GM21515 (cell line): ENCODE measurements around the gene RAC2.
A peak's percentile ranks its signal among the peaks of the same experiment; 100 is the strongest.
"Not testable (repeated sequence)": the region's sequence is repeated elsewhere in the genome, so short reads cannot be mapped to it uniquely, and the experiment has no call there.

ENCODE experiments used
- ATAC-seq: cut with Tn5 transposase; IDR thresholded peaks from one replicate; pipeline ENCODE4 v1.9.1; 2021; ENCODE audit not compliant: unreplicated experiment

RAC2 gene

DNA sequence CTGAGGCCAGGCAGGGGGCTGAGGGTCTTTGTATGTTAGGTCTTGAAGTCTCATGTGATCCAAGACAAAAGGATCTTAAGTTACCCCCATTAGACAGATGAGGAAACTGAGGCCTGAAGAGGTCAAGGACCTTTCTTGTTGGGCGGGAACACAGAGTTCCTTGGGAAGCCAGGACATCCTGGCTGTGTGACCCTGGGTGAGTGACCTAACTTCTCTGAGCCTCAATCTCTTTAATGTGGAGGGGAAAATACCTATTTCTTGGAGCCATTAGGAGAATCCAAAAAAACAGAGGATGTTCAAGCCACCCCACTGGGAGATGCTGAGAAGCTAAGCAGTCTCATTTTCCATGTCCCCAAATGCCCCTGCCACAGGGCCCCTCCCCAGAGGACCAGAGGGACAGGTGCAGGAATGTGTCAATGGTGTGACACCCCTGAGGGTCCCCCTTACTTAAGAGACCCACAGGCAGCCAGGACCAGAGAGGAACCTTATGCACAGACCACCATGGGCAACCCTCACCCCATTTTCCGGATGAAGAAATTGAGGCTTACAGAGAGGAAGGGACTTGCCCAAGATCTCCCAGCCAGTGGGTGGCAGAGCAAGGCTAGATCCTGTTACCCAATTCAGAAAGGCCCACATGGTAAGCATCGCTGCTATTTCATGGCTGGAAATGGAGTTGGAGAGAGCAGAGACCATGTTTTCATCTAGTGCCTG, 8.0 kb downstream of the RAC2 start:
- no peak for ATAC-seq

DNA sequence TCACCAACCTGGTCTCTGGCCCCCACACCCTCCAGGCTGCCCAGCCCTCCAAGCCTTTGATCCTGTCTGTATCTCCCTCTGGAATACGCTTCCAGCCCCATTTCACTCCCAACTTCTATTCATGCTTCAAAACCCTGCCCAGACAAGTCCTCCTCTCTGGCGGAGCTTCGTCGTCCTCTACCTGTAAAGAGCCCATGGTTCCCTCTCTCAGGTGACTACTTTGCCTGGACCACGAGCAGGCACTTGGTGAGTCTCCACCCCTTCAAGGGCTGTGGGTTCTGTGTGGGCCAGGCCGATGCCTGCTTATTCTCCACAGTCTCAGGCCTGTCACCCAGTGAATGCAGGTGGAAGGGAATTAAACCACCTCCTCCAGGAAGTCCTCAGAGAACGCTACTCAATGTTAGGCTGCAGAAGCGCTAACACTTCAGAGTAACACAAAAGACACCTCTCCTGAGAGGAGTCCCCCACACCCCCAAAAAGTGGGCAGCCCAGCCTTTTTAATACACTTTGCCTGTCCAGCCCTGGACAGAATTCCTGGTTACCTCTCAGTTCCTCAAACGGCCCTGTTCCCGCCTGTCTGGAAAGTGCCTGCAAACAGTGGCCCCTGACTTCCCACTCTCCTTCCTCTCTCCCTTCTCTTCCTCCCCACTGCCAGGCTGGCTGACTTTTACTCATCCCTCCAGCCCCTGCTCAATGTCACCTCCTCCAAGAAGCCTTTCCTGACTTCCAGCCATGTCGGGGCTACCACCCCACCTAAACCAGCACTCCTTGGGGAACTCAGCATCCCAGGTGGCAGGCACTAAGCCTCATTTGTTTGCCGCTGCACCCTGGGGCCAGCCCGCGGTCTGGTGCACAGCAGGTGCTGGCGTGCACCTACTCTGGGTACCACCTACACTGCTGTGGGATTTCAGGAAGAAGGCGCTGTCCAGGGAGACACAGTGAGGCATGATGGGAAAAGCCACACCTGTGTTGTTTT, 9.0 kb downstream of the RAC2 start:
- ATAC-seq, result no peak

DNA sequence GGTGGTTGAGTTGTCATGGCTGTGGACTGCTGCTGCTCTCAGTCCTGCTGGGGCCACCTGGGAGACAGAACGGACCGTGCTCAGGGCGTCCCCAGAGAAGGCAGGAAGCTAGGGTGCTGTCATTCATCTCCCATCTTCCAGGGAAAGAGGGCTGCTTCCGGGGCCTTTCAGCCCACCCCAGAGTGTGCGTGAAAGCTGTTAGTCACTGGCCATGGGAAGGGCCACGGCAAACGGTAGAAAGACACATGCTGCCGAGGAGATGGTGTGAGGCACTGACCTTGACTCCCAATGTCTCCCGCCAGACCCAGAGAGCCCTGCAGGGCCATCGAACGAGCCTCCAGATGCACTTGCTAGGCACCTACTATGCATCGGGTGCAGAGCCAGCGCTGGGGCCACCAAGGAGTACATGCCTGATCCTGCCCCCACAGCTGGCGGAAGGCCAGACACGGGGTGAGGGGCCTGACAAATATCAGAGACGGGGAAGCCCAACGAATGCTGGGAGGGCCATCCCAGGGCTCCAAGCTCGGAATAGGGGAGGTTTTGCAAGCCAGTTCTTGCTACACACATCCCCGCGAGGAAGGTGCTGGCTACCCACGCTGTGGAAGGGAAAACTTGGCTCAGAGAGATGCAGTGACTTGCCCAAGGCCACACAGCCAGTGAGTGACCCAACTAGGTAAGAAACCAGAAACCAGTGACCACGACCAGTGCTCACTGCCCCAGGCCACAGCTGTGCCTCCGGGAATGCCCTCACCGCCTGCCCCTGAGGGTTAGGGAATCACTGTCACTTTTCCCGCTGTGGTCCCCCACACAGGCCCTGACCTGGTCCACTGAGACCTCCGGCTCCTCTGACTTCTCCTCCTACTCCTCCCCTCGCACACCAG, 10.1 kb downstream of the RAC2 start:
- ATAC-seq, result no peak

DNA sequence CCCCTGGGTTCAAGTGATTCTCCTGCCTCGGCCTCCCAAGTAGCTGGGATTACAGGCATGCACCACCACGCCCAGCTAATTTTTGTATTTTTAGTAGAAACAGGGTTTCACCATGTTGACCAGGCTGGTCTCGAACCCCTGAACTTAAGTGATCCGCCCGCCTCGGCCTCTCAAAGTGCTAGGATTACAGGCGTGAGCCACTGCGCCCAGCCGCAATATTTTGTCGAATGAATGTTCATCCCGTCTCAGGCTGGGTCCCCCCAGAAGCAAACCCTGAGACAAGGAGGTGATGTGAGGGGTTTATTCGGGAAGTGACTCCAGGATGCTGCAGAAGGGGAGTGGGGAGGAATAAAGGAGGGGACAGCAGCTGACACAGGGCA, 10.7 kb downstream of the RAC2 start:
- ATAC-seq, result not testable (repeated sequence)

DNA sequence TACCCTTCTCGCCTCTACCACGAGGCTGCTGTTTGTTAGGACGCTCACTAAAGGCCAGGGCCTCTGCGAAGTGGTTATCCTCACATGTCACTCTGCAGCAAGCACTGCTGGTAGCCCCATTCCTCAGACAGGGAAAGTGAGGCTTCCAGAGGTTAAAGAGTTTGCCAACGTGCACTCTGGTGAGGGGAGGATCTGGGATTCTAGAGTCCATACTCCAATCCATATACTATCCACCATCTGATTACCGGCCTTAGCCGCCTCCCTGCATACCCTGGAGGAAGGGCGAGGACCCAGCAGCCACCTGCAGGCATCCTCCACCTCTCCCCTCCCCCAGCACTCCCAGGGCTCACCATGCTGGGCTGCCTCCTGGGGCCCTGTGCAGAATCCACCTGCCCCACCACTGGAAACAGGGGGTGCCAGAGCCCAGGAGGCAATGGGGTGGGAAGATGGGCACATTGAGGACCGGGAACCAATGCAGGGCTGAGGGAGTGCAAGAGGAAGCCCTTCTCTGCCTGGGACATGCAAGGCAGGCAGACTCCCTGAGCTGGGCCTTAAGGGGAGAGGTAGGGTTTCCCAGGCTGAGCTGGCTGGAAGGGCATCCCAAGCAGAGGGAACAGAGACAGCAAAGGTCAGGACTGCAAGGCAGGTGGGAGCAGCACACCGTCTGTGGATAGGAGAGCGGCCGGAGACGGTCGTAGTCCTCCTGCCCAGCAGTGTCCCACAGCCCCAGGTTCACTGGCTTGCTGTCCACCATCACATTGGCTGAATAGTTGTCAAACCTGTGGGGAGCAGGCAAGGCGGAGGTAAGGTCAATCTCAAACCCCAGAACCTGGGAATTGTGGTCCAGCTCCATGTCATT, 11.7 kb downstream of the RAC2 start:
- no peak for ATAC-seq

DNA sequence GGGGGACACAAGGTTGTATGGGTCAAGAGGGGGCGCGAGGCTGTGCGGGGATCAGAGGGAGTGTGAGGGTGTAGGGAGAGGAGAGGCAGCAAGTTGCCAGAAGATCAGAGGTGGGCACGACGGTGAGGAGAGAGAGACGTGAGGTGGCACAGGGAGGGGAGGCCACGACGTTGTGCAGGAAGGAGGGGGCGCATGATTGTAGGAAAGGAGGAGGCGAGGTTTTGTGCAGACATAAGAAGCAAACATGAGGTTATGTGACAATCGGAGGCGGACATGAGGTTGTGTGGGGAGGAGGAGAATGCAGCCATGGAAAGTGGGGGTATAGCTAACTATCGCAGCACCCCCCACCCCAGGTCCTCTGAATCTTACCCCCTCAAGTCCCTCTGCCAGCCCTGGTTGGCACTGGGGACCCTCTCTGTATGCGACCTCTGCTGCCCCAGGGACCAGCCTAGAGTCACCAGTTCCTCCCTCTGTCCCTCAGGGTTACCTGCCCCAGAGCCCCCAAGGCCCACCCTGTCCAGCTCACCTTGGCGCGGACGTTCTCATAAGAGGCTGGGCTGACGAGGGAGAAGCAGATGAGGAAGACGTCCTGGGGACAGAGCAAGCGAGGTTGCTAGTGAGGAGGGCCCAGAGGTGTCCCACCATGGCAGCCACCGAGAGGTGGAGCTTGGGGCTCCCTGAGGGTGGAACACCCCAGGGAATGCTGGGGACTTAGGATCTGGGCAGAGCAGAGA, 12.5 kb downstream of the RAC2 start:
- no peak for ATAC-seq

DNA sequence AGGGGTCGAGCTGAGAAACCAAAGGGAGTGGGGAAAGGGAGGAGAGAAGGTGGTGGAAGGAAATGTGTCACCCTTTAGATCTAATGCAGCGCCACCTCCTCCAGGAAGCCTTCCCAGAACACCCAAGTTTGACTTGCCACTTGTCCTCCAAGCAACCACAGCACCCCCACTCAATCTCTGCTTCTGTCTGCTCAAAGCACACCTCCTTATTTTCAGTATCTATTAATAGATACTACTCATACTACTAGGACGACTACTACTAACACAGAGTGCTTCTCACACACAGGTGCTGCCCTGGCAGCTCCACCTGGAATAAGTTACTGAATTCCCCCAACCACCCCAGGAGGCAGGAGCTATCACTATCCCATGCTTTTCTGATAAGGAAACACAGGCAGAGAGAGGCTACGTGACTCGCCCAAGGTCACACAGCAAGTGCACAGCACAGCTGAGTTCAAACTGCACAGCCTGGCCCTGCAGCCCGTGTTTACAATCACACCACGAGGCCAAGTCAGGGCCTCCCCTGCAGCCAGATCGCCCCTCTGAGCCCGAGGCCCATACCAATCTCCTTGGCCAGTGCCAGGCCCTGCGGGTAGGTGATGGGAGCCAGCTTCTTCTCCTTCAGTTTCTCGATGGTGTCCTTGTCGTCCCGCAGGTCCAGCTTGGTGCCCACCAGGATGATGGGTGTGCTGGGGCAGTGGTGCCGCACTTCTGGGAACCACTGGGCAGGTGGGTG, 13.2 kb downstream of the RAC2 start:
- peak; percentile 23 for ATAC-seq

DNA sequence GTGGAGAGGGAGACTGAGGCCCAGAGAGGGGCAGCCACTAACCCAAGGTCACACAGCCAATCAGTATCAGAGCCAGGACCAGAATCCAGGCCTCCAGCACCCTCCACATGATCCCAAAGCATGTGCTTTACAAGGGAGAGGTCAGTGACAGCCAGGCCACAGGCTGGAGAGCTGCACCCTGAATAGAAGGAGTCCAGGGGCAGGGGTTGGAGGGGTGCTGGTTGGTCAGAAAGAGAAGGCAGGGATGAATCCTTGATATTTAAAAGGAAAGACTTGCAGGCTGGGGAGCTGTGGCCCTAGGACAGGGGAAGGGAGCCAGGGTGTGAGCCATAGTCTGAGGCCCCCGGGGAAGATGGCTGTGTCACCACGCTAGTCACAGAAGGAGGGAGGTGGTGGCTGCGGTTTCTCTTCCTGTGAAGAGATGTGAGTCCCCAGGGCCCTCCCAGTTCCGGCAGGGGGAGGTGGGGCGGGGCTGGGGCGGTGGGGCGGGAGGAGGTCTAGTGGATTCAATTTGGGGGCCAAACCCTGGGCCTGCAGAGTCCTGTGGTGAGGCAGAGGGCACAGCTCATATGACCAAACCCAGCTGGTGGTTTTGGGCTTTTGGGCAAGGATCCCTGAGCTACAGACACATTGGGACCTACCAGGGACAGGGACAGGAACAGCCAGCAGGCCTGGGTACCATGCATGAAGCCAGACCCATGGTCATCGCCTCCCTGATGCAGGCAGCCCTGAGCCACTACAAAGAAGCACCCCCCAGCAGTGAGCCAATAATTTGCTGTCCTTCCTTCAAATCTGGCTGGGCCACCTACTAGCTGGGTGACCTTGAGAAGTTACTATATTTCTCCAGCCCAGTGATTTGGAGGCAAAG, 14.0 kb downstream of the RAC2 start:
- peak; percentile 45 for ATAC-seq

DNA sequence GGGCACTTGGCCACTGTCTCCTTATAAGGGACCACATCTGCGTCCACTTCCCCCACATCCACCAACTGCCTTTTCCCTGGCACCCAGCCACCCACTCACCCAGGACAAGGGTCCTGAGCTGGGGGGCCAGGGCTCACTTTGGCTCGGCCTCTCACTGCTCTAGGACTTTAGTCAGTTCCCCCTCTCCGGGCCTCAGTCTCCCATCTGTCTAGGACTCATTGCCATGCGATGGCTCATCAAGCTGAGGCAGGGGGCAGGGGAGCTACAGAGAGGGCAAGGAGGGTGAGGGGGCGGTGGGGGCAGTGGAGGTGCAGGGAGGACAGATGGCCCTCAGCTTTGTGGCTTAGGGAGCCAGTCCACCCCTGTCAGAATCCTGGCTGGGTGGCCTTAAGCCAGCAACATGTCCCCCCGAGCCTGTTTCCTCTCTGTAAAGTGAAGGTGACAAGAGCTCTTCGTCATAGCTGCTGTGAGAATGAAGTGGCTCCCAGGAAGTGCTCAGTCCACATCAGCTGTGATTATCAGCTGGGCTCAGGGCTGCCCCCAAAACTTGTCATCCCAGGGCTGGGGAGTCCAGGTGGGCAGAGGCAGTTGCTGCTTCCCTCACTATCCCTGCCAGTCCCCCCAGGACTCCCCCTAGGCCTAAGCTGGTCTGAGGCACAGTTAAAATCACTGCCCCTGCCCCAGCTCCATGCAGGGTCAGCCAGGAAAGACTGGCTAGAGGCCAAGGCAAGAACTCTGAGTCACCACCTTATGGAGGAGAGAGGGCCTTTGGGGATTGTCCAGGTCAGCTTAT, 14.9 kb downstream of the RAC2 start:
- ATAC-seq, result no peak

DNA sequence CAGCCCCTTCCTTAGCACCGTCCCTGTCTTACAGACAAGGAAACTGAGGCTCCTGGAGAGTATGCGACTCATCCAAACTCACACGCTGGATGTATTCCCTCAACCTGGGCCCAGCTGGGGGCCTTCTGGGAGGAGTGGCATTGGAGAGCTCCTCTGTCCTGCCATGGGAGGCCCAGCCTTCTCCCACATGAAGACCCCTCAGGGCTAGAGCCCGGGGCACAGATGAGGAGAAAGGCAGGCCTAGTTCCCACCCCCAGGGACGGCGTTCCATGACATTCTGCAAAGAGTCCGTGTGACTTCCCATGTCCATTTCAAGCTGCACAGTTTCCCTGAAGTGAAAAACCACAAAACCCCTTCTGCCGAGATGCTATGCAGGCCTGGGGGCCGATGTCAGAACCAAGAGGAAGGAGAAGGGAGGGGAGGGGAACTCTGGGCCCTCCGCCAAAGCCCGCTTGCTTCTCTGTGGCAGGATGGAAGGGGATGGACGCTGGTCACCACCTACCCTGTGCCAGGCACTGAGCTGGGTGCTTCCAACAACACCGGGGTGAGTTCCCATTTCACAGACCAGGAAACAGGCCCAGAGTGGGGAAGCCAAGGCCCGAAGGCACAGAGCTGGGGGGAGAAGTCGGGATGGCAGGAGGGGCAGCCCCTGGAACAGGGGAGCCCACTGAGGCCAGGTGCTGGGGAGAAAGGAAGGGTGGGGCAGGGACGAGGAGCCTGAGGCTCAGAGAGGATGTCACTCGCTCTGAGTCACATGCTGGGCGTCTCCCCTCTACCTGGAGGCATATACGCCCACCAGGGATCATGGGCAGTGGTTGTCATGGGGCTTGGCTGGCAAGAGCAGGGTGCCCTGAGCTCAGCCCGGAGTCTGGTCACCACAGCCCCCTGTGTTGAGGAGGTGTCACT, 15.7 kb downstream of the RAC2 start:
- ATAC-seq, result no peak

DNA sequence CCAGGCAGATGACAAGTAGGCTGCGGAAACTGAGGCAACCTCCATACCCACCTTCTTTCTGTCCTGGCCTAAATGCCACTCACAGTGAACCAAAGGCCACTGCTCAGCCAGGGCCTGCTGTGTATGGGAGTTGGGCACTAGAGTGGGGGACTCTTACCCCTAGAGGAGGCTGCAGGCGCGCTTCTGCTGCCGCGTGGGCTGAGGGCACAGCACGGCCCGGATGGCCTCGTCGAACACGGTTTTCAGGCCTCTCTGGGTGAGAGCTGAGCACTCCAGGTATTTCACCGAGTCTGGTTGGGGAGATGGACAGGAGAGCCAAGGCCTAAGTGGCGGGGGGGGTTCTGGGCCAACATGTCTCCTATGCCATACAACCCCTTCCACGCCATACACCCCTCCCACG, 17.6 kb downstream of the RAC2 start:
- ATAC-seq, result no peak

DNA sequence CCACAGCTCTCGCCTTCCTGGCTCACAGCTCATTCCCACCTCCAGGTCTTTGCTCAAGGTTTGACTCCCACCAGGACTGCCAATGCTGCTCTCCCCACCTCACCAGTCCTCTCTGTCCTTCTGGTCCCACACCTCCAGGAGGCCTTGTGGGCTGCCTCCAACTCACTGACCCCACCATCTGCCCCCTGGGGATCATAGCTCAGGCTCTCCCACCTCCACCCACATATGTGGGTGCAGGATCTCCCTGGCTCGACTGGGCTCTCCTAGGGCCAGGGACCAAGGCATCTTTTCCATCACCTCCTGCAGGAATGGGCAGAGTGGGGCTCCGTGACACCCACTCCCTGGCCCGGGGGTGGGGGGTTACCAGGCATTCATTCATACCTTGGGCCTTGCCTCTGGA, 18.0 kb downstream of the RAC2 start:
- ATAC-seq, result no peak

DNA sequence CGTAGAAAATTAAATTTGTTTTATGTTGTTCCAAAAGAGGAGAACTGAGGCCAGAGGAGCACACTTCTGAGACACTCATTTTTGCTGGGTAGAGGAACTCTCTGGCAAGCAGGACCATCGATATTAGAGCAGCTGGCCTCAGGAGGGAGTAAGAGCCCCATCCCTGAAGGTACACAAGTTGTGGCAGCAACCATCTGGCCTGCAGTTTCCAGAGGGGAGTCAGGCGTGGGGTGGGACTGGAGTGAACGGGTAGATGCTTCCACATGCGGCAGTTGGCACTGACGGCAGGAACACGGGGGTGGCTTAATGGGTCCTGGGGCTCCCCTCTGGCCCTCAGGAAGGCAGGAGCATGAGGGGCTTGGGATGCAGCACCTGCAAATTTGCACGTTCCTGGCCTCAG, 18.6 kb downstream of the RAC2 start:
- ATAC-seq, result no peak

DNA sequence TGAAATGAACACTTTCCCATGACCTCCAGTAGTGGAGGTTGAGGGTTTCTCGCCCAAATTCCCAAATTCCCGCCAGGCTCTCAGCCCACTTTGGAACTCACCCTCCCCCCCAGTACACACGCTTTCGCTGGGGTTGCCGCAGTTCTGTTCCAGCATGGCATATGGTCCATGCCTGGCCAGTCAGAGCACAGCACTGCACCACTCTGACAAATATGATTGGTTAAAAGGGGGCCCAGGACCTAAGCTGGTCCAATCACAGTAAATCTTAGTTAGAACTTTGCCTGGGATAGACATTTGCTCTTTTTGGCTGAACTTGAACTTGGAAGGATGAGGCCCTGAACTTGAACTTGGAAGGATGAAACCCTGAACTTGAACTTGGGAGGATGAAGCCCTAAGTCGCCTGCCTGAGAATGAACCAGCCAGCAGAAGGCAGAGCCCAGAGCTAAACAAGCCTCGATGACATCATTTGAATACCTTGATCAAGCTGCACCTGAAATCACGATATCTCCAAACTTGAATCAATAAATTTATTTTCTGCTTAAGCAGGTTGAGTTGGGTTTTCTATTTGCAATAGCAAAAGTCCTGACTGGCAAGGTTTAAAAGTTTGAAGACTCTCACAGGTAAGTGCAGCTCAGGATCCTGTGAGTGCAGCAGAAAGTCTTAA, 19.2 kb downstream of the RAC2 start:
- no peak for ATAC-seq

DNA sequence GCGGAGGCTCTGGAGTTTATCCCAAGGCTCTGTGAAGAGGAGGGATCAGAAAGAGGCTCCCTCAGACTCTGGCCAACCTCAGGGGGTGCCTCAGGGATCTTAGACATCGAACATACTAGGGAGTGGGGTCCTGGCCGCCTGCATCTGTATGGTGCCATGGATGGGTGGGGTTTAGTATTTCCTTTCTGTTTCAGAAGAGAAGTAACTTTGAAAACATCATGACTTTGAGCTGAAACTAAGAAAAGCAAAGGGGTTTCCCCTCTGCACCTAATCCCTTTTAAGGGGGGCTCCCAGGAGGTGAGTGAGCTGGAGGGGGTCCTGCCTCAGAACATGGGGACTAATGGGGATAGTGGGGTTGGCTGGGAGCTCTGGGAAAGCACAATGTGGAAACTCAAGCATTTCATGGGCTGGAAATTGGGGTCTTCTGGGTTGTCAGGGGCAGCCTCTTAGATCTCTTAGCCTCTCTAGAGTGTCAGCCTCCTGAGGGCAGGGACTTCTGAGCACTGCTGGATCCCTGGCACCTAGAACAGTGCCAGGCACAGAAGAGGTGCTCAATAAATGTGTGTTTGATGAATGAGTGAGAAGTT, 20.0 kb downstream of the RAC2 start:
- ATAC-seq, result no peak
